ENCODE data around the gene POU3F3. TPM values are rescaled to one million over a fixed set of nuclear protein-coding genes. Genes with fewer than 3 reads are reported as not detected.

POU3F3 gene
- total and polyA plus RNA-seq, 3 donors from 2014 or later = 0.71 to 1.7 (median 0.96) TPM

GRCh38 chr2:104866122-104866864, 12.4 kb downstream of the POU3F3 start:
- peaks cover 5% of the 10 kb centered on the region for H3K4me1 ChIP-seq
- H3K27ac ChIP-seq = no peak overlapping the region
- intact Hi-C loops (cut with DNase I; ENCODE audit: low total_unique reads) = no loop called here
- 10 to 17% methylated on average over 11 of the region's 11 CpGs for WGBS, 2 donors
- no peaks in the 10 kb centered on the region for H3K27me3 ChIP-seq
- no peaks in the 10 kb centered on the region for H3K36me3 ChIP-seq (ENCODE audit: low read depth, missing control alignments)
- no peak for TF ChIP-seq POLR2A (IDR thresholded peaks at IDR 0.05)
- no peak overlapping the region for H3K4me3 ChIP-seq
- no peak for DNase-seq
- H3K9me3 ChIP-seq = no peaks in the 10 kb centered on the region

- Histone ChIP-seq H3K27me3 (no peaks in the 10 kb centered on the region), H3K4me1 (peaks cover 5% of the 10 kb centered on the region), H3K4me3 (no peak overlapping the region), H3K27ac (no peak overlapping the region), H3K36me3 (ENCODE audit: low read depth, missing control alignments) (no peaks in the 10 kb centered on the region), H3K9me3 (no peaks in the 10 kb centered on the region)
- WGBS, 2 donors = 1 to 3% methylated on average over 30 to 51 of the region's 51 CpGs
- no peak for TF ChIP-seq CTCF (IDR thresholded peaks at IDR 0.05)
- TF ChIP-seq POLR2A (IDR thresholded peaks at IDR 0.05) = no peak
- no peak for DNase-seq
- intact Hi-C loops (cut with DNase I; ENCODE audit: low total_unique reads) = no loop called here
These were observed 13.2 kb downstream of the POU3F3 start for GRCh38 chr2:104866883-104867812.

GRCh38 chr2:104867813-104868504, 14.0 kb downstream of the POU3F3 start:
- intact Hi-C loops (cut with DNase I; ENCODE audit: low total_unique reads) = no loop called here
- Histone ChIP-seq H3K36me3 (ENCODE audit: low read depth, missing control alignments) (no peaks in the 10 kb centered on the region), H3K4me3 (no peak overlapping the region), H3K9me3 (no peaks in the 10 kb centered on the region), H3K4me1 (peaks cover 5% of the 10 kb centered on the region), H3K27ac (no peak overlapping the region), H3K27me3 (no peaks in the 10 kb centered on the region)
- 5% methylated on average over 30 to 32 of the region's 33 CpGs for WGBS, 2 donors
- TF ChIP-seq CTCF (IDR thresholded peaks at IDR 0.05) = no peak
- TF ChIP-seq POLR2A (IDR thresholded peaks at IDR 0.05) = no peak
- DNase-seq = no peak

GRCh38 chr2:104868505-104868866, 14.6 kb downstream of the POU3F3 start:
- no peak for TF ChIP-seq POLR2A (IDR thresholded peaks at IDR 0.05)
- TF ChIP-seq CTCF (IDR thresholded peaks at IDR 0.05) = no peak
- Histone ChIP-seq H3K36me3 (ENCODE audit: low read depth, missing control alignments) (no peaks in the 10 kb centered on the region), H3K4me3 (no peak overlapping the region), H3K27ac (no peak overlapping the region), H3K9me3 (no peaks in the 10 kb centered on the region), H3K4me1 (peaks cover 5% of the 10 kb centered on the region), H3K27me3 (no peaks in the 10 kb centered on the region)
- intact Hi-C loops (cut with DNase I; ENCODE audit: low total_unique reads) = no loop called here
- DNase-seq = no peak
- WGBS, 2 donors = 33 to 56% methylated on average over 3 to 4 of the region's 4 CpGs
